Astrocyte of the cerebellum (primary cell): ENCODE results near the gene HAPLN1.

Experiments
- DNase-seq: peaks from one replicate; pipeline ENCODE4 v3.0.0-alpha.2; 2011; ENCODE audit warnings: low read depth
- H3K4me3 ChIP-seq: 2 replicates; pipeline ENCODE4 v1.5.1; 2011; ENCODE audit warnings: mild to moderate bottlenecking, low read depth, low read length, moderate library complexity
- CTCF ChIP-seq: IDR thresholded peaks from 2 replicates; pipeline ENCODE4 v1.5.1; 2012; ENCODE audit warnings: low read length, low read depth, moderate library complexity, mild to moderate bottlenecking; ENCODE audit errors: missing control alignments
- in situ Hi-C: cut with HindIII; loops from 2 replicates; pipeline ENCODE4 v1.10.0; 2017; ENCODE audit warnings: low sequenced_read_pairs

The HAPLN1 gene

GRCh38 chr5:83662558-83662957 lies 58.1 kb downstream of the HAPLN1 start:
- H3K4me3 ChIP-seq, result no peak overlapping the region
- in situ Hi-C loops, result no loop called here
- DNase-seq, result no peak
- TF ChIP-seq CTCF, result no peak

GRCh38 chr5:83657807-83658525 lies 62.7 kb downstream of the HAPLN1 start:
- TF ChIP-seq CTCF, result no peak
- H3K4me3 ChIP-seq, result no peak overlapping the region
- DNase-seq, result no peak
- in situ Hi-C loops, result no loop called here

- no peak overlapping the region for H3K4me3 ChIP-seq
- no peak for DNase-seq
- no peak for TF ChIP-seq CTCF
- in situ Hi-C loops, result no loop called here
Measured at GRCh38 chr5:83654427-83654994, 66.1 kb downstream of the HAPLN1 start.

GRCh38 chr5:83653669-83654068 lies 67.0 kb downstream of the HAPLN1 start:
- in situ Hi-C loops, result no loop called here

GRCh38 chr5:83645936-83646335 lies 74.7 kb downstream of the HAPLN1 start:
- H3K4me3 ChIP-seq, result no peak overlapping the region
- no peak for TF ChIP-seq CTCF
- in situ Hi-C loops, result no loop called here
- DNase-seq, result no peak

More at GRCh38 chr5:83653669-83654068, 67.0 kb downstream of the HAPLN1 start:
- no peak for DNase-seq
- no peak for TF ChIP-seq CTCF
- H3K4me3 ChIP-seq, result no peak overlapping the region

GRCh38 chr5:83644301-83644700 lies 76.4 kb downstream of the HAPLN1 start:
- DNase-seq, result no peak
- TF ChIP-seq CTCF, result no peak
- in situ Hi-C loops, result no loop called here
- no peak overlapping the region for H3K4me3 ChIP-seq

GRCh38 chr5:83641946-83642345 lies 78.7 kb downstream of the HAPLN1 start:
- no peak for TF ChIP-seq CTCF
- in situ Hi-C loops, result no loop called here
- no peak overlapping the region for H3K4me3 ChIP-seq
- DNase-seq, result no peak
